Epithelial cell of proximal tubule (primary cell): ENCODE results near the gene TEX22. TPM values are rescaled to one million over a fixed set of nuclear protein-coding genes. Genes with fewer than 3 reads are reported as not detected.

Source experiments
- DNase-seq: peaks from one replicate; pipeline ENCODE4 v3.0.0-alpha.2; 2011; ENCODE audit warnings: low read depth
- H3K4me3 ChIP-seq: 2 replicates; pipeline ENCODE4 v1.5.1; 2011; ENCODE audit warnings: low read depth, mild to moderate bottlenecking, low read length
- CTCF ChIP-seq: conservative IDR thresholded peaks from 2 replicates; pipeline ENCODE4 v1.5.1; 2012; ENCODE audit warnings: low read depth, mild to moderate bottlenecking, low read length
- total RNA-seq: library from RNA; depleted of rRNA; stranded (reverse); fragments of >200 nt; gene quantifications from 2 replicates; pipeline ENCODE4 v1.2.3, GENCODE V29; 2015

Gene TEX22
- total RNA-seq, 1 donor from 2014 or later, result 0.29 TPM

- TF ChIP-seq CTCF, result no peak
- DNase-seq, result no peak
- H3K4me3 ChIP-seq, result no peak overlapping the region
Observed at GRCh38 chr14:105453847-105454246, 55.5 kb downstream of the TEX22 start.

GRCh38 chr14:105455086-105455640 lies 56.8 kb downstream of the TEX22 start:
- no peak for DNase-seq
- no peak overlapping the region for H3K4me3 ChIP-seq
- no peak for TF ChIP-seq CTCF

GRCh38 chr14:105455766-105456660 lies 57.7 kb downstream of the TEX22 start:
- TF ChIP-seq CTCF, result no peak
- DNase-seq, result no peak
- no peak overlapping the region for H3K4me3 ChIP-seq

DNA sequence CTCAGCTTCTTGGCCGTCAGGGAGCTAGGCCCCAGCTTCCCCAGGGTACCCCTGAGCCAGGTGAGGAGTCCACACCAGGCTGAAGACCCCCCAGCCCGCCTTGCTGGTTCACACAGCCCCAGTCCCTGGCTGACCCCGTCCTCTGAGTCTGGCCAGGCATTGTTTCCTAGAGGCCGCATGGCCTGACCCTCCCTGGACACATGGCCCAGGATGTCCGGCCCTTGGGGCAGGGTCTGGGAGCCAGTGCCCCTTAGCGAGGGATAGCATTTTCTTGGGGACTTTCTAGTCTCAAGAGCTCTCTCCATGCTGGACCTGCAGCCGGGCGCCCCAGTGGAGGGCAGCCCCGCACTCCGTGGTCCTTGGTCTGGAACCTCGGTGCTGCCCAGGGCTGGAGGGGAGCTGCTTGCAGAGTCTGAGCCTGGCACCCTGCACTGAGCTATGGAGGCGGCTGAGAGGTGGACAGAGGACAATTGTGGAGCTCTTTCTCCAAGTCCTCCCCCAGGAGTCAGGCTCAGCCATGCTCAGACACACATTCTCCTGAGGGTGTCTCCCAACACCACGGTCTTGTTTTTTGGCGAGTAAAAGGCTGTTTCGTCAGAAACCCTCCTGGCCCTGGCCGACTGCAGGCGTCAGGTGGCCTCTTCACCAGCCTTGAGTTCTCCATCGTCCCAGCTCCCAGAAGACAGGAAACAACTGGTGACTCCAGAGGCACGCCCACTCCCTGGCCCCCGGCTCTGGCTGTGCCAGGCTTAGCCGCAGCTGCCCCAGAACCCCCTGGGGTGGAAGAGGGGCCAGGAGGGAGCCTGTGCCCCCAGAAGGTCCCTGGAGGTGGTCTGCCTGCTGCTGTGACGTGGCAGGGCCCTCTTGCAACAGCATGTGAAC lies 58.6 kb downstream of the TEX22 start:
- no peak for TF ChIP-seq CTCF
- no peak overlapping the region for H3K4me3 ChIP-seq
- DNase-seq, result no peak

DNA sequence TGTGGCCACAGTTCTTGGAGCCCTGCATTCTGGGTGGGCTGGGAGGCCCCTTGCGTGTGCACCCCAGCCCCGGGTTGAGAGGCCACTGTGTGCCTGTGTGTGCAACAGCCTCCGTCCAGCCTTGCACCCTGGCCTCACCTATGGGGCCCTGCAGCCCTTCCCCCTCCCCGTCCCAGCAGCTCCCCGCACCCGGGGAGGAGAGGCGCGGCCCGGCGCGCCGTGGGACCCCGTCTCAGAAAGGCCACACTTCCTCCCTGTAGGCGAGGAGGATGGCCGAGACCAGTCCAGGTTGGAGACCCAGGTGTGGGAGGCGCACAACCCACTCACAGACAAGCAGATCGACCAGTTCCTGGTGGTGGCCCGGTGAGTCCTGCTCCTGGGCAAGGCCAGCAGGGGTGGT lies 59.7 kb downstream of the TEX22 start:
- no peak overlapping the region for H3K4me3 ChIP-seq
- no peak for DNase-seq
- no peak for TF ChIP-seq CTCF

DNA sequence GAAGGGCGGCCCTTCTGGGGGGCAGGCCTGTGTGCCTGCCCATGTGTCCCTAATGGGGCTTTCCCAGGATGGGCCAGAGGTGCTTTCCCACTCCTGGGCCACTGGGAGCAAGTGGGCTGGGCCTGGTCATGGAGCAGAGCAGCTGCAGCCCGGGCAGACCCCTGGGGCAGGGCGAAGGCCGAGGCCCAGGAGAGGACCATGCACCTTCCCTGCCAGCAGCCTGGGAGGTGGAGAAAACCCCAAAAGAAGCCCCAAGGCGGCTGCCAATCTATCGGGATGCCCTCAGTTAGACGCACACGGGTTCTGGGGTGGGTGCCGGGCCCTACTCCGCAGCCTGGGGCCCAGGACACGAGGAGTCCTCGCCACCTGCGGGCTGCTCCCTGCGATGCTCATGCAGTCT lies 60.2 kb downstream of the TEX22 start:
- TF ChIP-seq CTCF, result no peak
- no peak for DNase-seq
- no peak overlapping the region for H3K4me3 ChIP-seq
